ENCODE results near the gene NFIX. TPM values are rescaled to one million over a fixed set of nuclear protein-coding genes. Genes with fewer than 3 reads are reported as not detected.

The NFIX gene
- total RNA-seq, 1 donor from 2014 or later, result 146 TPM

- peaks cover 16% of the 10 kb centered on the region for H3K36me3 ChIP-seq
- peaks cover 39% of the 10 kb centered on the region for H3K4me1 ChIP-seq
- no peak for ATAC-seq
- H3K9me3 ChIP-seq, result no peaks in the 10 kb centered on the region
- peak overlapping the region; percentile 82 for H3K4me3 ChIP-seq
- H3K27me3 ChIP-seq (ENCODE audit: low read depth), result no peaks in the 10 kb centered on the region
- DNase-seq, result no peak
- intact Hi-C loops (cut with DNase I), result no loop called here
- H3K27ac ChIP-seq, result peak overlapping the region; percentile 25
- no peak for TF ChIP-seq CTCF (IDR thresholded peaks at IDR 0.05)
These were observed 124.4 kb downstream of the NFIX start for GRCh38 chr19:13119627-13120026.

GRCh38 chr19:13120031-13120430, 124.8 kb downstream of the NFIX start:
- Histone ChIP-seq H3K27ac (no peak overlapping the region), H3K4me3 (no peak overlapping the region), H3K27me3 (ENCODE audit: low read depth) (no peaks in the 10 kb centered on the region), H3K4me1 (peaks cover 39% of the 10 kb centered on the region), H3K36me3 (peaks cover 15% of the 10 kb centered on the region), H3K9me3 (no peaks in the 10 kb centered on the region)
- intact Hi-C loops (cut with DNase I), result no loop called here
- DNase-seq (no peak), ATAC-seq (no peak)
- no peak for TF ChIP-seq CTCF (IDR thresholded peaks at IDR 0.05)

- H3K4me1 ChIP-seq, result peaks cover 32% of the 10 kb centered on the region
- no peak for ATAC-seq
- no peak overlapping the region for H3K27ac ChIP-seq
- peaks cover 12% of the 10 kb centered on the region for H3K36me3 ChIP-seq
- TF ChIP-seq CTCF (IDR thresholded peaks at IDR 0.05), result no peak
- intact Hi-C loops (cut with DNase I), result no loop called here
- DNase-seq, result no peak
- no peak overlapping the region for H3K4me3 ChIP-seq
- no peaks in the 10 kb centered on the region for H3K9me3 ChIP-seq
- H3K27me3 ChIP-seq (ENCODE audit: low read depth), result no peaks in the 10 kb centered on the region
These were observed 125.5 kb downstream of the NFIX start for GRCh38 chr19:13120817-13121216.

GRCh38 chr19:13121551-13122274, 126.4 kb downstream of the NFIX start:
- ATAC-seq (no peak), DNase-seq (no peak)
- H3K27me3 ChIP-seq (ENCODE audit: low read depth), result no peaks in the 10 kb centered on the region
- no peak overlapping the region for H3K27ac ChIP-seq
- H3K36me3 ChIP-seq, result peaks cover 19% of the 10 kb centered on the region
- H3K4me3 ChIP-seq, result no peak overlapping the region
- intact Hi-C loops (cut with DNase I), result no loop called here
- TF ChIP-seq CTCF (IDR thresholded peaks at IDR 0.05), result no peak
- peaks cover 29% of the 10 kb centered on the region for H3K4me1 ChIP-seq
- no peaks in the 10 kb centered on the region for H3K9me3 ChIP-seq

GRCh38 chr19:13122275-13122878, 127.1 kb downstream of the NFIX start:
- ATAC-seq (no peak), DNase-seq (no peak)
- intact Hi-C loops (cut with DNase I), result no loop called here
- H3K27ac ChIP-seq, result no peak overlapping the region
- H3K4me3 ChIP-seq, result no peak overlapping the region
- no peaks in the 10 kb centered on the region for H3K9me3 ChIP-seq
- peaks cover 24% of the 10 kb centered on the region for H3K4me1 ChIP-seq
- H3K36me3 ChIP-seq, result peaks cover 20% of the 10 kb centered on the region
- TF ChIP-seq CTCF (IDR thresholded peaks at IDR 0.05), result no peak
- no peaks in the 10 kb centered on the region for H3K27me3 ChIP-seq (ENCODE audit: low read depth)
